Measurements from ENCODE around the gene PRPF40B.

PRPF40B gene

GRCh38 chr12:49636979-49637755 lies 13.8 kb downstream of the PRPF40B start:
- Mint-ChIP-seq H3K27me3 (no peaks in the 10 kb centered on the region), H3K9me3 (no peaks in the 10 kb centered on the region), H3K4me1 (ENCODE audit: low read depth) (peaks cover 17% of the 10 kb centered on the region), H3K27ac (peak overlapping the region; percentile 31), H3K36me3 (ENCODE audit: low read depth) (peaks cover 2% of the 10 kb centered on the region), H3K4me3 (no peak overlapping the region)
- peak; percentile 62 for DNase-seq

DNA sequence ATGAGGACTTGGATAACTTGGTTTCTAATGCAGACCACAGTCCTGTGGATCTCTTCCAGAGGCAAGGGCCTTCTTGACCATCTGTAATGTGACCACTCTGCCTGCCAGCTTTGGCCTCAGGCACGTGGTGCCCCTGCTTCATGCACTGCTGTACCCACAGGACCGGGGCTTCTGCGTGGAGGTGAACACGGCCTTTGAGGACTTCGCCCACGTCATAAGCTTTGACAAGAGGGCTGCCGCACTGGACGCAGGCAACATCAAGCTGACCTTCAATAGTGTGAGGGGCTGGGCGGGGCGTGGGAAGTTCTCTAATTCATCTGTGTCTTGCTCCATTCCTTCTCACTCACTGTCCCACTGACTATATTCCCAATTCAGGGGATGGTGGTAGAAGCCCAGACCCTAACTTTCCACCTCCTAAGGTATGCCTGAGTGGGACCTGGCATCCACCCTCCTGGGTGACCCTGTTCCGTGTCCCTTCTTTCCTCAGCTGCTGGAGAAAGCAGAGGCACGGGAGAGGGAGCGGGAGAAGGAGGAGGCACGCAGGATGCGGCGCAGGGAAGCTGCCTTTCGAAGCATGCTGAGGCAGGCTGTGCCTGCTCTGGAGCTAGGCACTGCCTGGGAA lies 18.5 kb downstream of the PRPF40B start:
- no peaks in the 10 kb centered on the region for H3K27me3 Mint-ChIP-seq
- no peak overlapping the region for H3K4me3 Mint-ChIP-seq
- DNase-seq = no peak
- no peaks in the 10 kb centered on the region for H3K9me3 Mint-ChIP-seq
- H3K4me1 Mint-ChIP-seq (ENCODE audit: low read depth) = peaks cover 31% of the 10 kb centered on the region
- H3K27ac Mint-ChIP-seq = no peak overlapping the region
- H3K36me3 Mint-ChIP-seq (ENCODE audit: low read depth) = peaks cover 42% of the 10 kb centered on the region

- DNase-seq = no peak
- H3K4me3 Mint-ChIP-seq = no peak overlapping the region
- H3K9me3 Mint-ChIP-seq = no peaks in the 10 kb centered on the region
- H3K36me3 Mint-ChIP-seq (ENCODE audit: low read depth) = peaks cover 47% of the 10 kb centered on the region
- H3K4me1 Mint-ChIP-seq (ENCODE audit: low read depth) = peaks cover 27% of the 10 kb centered on the region
- H3K27ac Mint-ChIP-seq = no peak overlapping the region
- no peaks in the 10 kb centered on the region for H3K27me3 Mint-ChIP-seq
Measured at GRCh38 chr12:49642370-49642802, 19.0 kb downstream of the PRPF40B start.

GRCh38 chr12:49643135-49643534 lies 19.8 kb downstream of the PRPF40B start:
- Mint-ChIP-seq H3K4me1 (ENCODE audit: low read depth) (peaks cover 29% of the 10 kb centered on the region), H3K4me3 (no peak overlapping the region), H3K9me3 (no peaks in the 10 kb centered on the region), H3K36me3 (ENCODE audit: low read depth) (peaks cover 55% of the 10 kb centered on the region), H3K27ac (peak overlapping the region; percentile 48), H3K27me3 (no peaks in the 10 kb centered on the region)
- DNase-seq = no peak

DNA sequence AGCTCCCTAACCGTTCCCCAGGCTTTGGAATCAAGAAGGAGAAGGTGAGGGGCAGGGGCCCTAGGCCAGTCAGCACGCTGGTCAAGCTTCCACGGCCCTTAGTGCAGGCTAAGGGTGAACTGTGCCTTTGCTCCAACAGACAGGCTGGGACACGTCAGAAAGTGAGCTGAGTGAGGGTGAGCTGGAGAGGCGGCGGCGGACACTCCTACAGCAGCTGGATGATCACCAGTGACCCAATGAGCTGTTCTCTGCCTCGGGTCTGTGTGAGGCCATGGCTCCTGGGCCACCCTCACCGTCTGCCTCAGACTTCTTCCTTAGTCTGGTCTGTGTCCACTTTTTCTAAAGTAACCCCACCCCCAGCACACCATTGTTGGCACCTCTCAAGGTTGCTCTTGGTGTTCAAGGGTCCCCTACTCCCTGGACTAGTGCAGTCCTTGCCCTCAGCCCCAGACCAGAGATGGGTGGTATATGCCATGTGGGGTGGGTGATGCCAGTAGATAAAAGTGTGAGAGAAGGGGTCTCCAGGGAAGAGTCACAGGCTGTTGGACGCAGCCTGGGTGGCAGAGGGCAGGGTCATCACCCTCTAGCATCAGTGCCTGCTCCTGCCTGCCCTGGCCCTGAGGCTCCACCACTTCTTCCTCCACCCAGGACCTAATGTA lies 20.7 kb downstream of the PRPF40B start:
- Mint-ChIP-seq H3K4me3 (no peak overlapping the region), H3K4me1 (ENCODE audit: low read depth) (peaks cover 36% of the 10 kb centered on the region), H3K27ac (peak overlapping the region; percentile 81), H3K27me3 (no peaks in the 10 kb centered on the region), H3K9me3 (no peaks in the 10 kb centered on the region), H3K36me3 (ENCODE audit: low read depth) (peaks cover 64% of the 10 kb centered on the region)
- no peak for DNase-seq

DNA sequence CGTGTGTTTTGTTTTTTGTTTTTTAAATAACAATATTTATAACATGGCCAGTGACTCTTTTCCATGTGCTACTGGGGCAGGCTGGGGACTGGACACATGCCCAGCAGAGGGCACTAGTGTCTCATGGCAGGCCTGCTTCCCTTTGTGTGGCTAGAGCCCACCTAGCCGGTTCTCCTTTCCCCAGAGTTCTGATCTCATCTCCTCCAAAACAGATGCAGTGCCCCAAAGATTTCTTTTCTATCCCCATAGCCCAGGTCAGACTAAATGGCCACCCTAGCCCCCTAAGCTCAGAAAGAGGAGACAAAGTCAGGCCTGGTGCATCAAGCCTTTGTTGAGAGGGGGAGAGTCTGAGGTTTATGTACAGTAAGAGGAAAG lies 21.2 kb downstream of the PRPF40B start:
- Mint-ChIP-seq H3K27ac (peak overlapping the region; percentile 81), H3K36me3 (ENCODE audit: low read depth) (peaks cover 70% of the 10 kb centered on the region), H3K4me3 (no peak overlapping the region), H3K27me3 (no peaks in the 10 kb centered on the region), H3K9me3 (no peaks in the 10 kb centered on the region), H3K4me1 (ENCODE audit: low read depth) (peaks cover 32% of the 10 kb centered on the region)
- peak; percentile 85 for DNase-seq

DNA sequence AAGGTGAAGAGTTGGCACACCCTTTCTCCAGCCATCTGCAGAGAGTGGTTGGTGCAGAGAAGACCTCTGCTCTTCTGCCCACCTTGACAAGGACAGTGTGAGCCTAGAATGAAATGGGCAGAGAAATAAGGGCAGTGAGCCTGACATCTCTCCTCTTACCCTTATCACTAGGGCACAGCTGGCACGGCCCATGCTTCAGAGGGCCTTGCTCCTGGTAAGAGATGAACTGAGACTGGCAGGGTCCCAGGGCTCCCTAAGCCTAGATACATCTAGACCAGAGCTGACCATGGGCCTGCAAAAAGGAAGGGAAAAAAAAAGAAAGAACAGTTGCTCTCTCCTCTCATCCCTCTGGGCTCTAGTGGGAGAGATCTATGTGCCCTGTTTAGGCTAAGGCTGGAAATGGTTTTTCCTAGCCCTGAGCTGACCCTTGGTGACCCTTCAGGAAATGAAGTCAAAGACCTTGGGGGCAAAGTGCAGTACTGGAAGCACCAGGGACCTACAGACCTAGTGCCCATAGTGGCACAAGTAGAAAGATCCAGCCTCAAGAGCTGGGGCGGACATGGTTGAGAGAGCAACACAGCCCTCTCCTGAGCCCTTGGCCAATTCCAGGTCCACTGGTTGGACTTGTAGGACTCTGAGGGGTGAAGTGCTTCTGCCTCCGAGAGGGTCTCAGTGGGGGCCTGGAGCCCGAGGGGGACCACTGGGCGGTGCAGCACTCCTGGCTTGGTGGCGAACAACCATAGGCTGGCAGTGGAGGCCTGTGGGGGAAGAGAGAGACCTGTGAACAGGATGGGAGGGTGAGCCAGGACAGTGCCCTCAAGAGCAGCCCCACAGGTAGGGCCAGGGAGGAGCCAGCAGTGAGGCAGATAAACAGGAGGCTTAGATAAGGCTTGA lies 22.0 kb downstream of the PRPF40B start:
- Mint-ChIP-seq H3K36me3 (ENCODE audit: low read depth) (peaks cover 77% of the 10 kb centered on the region), H3K27ac (peak overlapping the region; percentile 81), H3K9me3 (no peaks in the 10 kb centered on the region), H3K4me1 (ENCODE audit: low read depth) (peaks cover 32% of the 10 kb centered on the region), H3K4me3 (no peak overlapping the region), H3K27me3 (no peaks in the 10 kb centered on the region)
- no peak for DNase-seq

DNA sequence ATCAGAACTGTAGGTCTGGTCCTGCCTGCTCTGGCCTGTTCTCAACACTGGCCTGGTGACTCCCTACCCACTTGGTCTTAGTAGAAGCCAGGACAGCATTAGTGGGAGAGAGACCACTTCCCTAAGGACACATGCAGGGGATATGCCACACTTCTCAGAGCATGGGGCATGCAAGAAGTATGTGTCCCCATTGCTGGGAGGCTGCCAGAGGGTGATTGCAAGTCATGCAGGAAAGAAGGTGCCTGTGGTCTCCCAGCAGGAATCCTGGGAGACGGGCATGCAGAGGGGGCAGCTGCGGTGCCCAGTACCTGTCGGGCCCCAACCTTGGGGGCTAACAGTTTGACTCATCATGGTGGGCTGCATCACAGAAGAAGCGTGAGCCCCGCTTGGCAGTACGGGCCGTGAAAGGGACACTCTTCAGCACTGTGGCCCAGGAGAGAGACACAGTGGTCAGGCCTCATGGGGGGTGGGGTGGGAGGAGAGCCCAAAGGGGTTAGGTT lies 23.0 kb downstream of the PRPF40B start:
- no peak overlapping the region for H3K27ac Mint-ChIP-seq
- H3K36me3 Mint-ChIP-seq (ENCODE audit: low read depth) = peaks cover 86% of the 10 kb centered on the region
- peaks cover 32% of the 10 kb centered on the region for H3K4me1 Mint-ChIP-seq (ENCODE audit: low read depth)
- H3K9me3 Mint-ChIP-seq = no peaks in the 10 kb centered on the region
- H3K4me3 Mint-ChIP-seq = no peak overlapping the region
- no peak for DNase-seq
- H3K27me3 Mint-ChIP-seq = no peaks in the 10 kb centered on the region

DNA sequence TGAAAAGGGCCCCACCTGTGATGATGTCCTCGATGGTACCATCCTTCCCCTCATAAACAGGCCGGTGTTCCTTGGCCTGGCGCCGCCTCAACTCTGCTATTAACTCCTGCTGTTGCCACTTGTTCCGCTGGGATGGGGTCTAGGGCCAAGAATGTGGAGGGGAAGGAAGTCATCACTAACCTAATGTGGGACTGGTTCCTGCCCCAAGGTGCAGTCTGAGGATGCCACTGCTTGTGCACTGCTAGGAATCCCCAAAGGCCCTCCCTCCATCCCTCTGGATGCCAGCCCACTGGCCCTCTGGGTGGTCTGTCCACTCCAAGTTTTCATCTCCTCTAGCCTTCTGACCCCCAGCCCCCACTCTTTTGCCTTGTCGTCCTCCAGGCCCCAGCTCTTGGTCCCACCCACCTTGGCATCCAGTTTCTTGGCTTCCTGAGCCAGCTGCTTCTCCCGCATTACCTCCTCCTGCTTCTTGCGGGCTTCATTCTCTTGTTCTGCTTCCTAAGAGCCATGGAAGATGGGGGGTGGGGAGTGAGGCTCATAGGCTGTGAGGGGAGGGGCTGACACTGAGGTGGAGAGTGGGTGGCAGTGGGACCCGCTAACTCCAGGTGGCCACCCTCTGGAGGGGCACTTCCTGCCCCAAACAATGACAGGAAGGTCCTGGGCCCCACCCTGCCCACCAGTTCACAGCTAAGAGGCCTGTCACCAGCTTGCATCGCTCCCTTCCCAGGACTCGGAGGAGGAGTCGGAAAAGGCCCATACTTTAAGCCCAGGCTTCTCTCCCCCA lies 23.7 kb downstream of the PRPF40B start:
- H3K9me3 Mint-ChIP-seq = no peaks in the 10 kb centered on the region
- no peak for DNase-seq
- H3K4me3 Mint-ChIP-seq = no peak overlapping the region
- H3K27me3 Mint-ChIP-seq = no peaks in the 10 kb centered on the region
- H3K36me3 Mint-ChIP-seq (ENCODE audit: low read depth) = peaks cover 93% of the 10 kb centered on the region
- H3K27ac Mint-ChIP-seq = peak overlapping the region; percentile 50
- peaks cover 32% of the 10 kb centered on the region for H3K4me1 Mint-ChIP-seq (ENCODE audit: low read depth)

DNA sequence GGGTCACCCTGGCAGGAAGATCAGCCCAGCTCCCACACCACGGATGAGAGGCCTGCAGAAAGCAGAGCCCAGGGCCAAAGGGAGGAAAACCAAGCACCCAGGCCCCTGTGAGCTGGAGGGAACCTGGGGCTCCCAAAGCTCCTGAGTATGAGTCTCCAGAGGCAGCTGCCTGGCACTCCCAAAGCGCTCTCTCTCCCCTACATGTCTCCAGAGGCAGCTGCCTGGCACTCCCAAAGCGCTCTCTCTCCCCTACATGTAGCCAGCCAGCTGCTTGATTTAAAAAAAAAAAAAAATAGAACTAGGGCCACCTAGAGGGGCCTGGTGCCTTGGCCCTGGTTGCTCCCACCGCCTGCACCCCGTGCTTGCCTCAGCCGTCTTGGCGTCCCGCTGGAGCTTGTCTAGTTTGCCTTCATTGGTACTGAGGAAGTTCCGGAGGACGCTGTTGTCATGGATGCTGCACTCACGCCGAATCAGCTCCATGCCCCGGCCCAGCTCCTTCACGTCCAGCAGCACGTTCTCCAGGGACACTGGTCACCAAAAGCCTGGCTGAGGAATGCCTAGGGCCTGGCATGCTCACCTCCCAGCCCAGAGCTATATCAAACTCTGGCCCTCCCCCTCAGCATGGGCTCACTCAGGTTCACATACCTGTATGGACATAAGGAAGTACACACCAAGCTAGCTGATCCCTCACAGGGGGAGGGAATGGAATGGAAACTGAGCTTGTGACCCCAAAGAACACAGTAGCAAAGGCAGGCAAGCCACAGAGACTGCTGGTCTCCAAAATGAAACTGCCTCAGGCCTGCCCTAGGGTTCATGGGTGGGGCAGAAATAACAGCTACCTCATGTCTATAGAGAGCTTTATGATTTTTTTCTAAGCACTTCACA lies 24.7 kb downstream of the PRPF40B start:
- Mint-ChIP-seq H3K4me3 (no peak overlapping the region), H3K27ac (peak overlapping the region; percentile 70), H3K4me1 (ENCODE audit: low read depth) (peaks cover 32% of the 10 kb centered on the region), H3K36me3 (ENCODE audit: low read depth) (peaks cover 96% of the 10 kb centered on the region), H3K9me3 (no peaks in the 10 kb centered on the region), H3K27me3 (no peaks in the 10 kb centered on the region)
- no peak for DNase-seq

DNA sequence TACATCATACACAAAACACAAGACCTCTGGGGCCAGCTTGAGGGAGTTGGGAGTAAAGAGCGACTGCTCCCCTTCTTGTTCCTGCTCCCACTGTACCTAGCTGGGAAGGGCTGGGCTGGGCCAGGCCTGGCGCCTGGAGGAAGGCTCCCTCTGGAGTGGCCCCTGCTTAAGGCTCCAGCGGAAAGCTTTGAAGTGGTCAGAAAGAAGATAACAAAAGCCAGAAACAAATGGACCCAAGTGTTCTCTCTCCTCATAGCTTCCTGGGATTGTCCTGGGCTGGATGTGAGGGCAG lies 25.3 kb downstream of the PRPF40B start:
- Mint-ChIP-seq H3K4me3 (no peak overlapping the region), H3K4me1 (ENCODE audit: low read depth) (peaks cover 32% of the 10 kb centered on the region), H3K9me3 (no peaks in the 10 kb centered on the region), H3K27me3 (no peaks in the 10 kb centered on the region), H3K27ac (peak overlapping the region; percentile 70), H3K36me3 (ENCODE audit: low read depth) (peaks cover 94% of the 10 kb centered on the region)
- DNase-seq = no peak

- Mint-ChIP-seq H3K4me3 (no peak overlapping the region), H3K4me1 (ENCODE audit: low read depth) (peaks cover 29% of the 10 kb centered on the region), H3K36me3 (ENCODE audit: low read depth) (peaks cover 93% of the 10 kb centered on the region), H3K9me3 (no peaks in the 10 kb centered on the region), H3K27me3 (no peaks in the 10 kb centered on the region), H3K27ac (peak overlapping the region; percentile 58)
- DNase-seq = no peak
Measured at GRCh38 chr12:49649445-49649844, 26.1 kb downstream of the PRPF40B start.

GRCh38 chr12:49649892-49650291 lies 26.5 kb downstream of the PRPF40B start:
- Mint-ChIP-seq H3K36me3 (ENCODE audit: low read depth) (peaks cover 92% of the 10 kb centered on the region), H3K27ac (peak overlapping the region; percentile 15), H3K9me3 (no peaks in the 10 kb centered on the region), H3K4me3 (no peak overlapping the region), H3K4me1 (ENCODE audit: low read depth) (peaks cover 24% of the 10 kb centered on the region), H3K27me3 (no peaks in the 10 kb centered on the region)
- no peak for DNase-seq

All from activated T-cell treated with anti-CD3 and anti-CD28 coated beads, Interleukin-2, amount 50 U/mL, for 24 hours (primary cell).